GM23338 (cell line): Measurements from ENCODE around the gene NEDD4. TPM values are rescaled to one million over a fixed set of nuclear protein-coding genes. Genes with fewer than 3 reads are reported as not detected.

Source experiments
- ATAC-seq: fragments of 200-7000 bp; cut with Tn5 transposase; 3 replicates; pipeline ENCODE4 v1.9.1; 2020
- DNase-seq: peaks from one replicate; pipeline ENCODE4 v3.0.0-alpha.2; 2015; ENCODE audit warnings: low spot score
- H2AFZ ChIP-seq: fragments of 200-600 bp; sonication (generic); 2 replicates; pipeline ENCODE4 v1.8.0; 2016; ENCODE audit warnings: antibody characterized with exemption, mild to moderate bottlenecking, moderate library complexity
- H3F3A ChIP-seq: fragments of 200-600 bp; sonication (generic); replicated peaks from 2 replicates; pipeline ENCODE4 v1.8.0; 2017; ENCODE audit warnings: antibody characterized with exemption, mixed run types, low read depth
- H3K27ac ChIP-seq: fragments of 200-600 bp; sonication (generic); 2 replicates; pipeline ENCODE4 v1.6.1; 2016; ENCODE audit warnings: low read depth
- H3K27me3 ChIP-seq: fragments of 200-600 bp; sonication (generic); 2 replicates; pipeline ENCODE4 v1.8.0; 2016; ENCODE audit warnings: mild to moderate bottlenecking, mixed run types, moderate library complexity; ENCODE audit not compliant: insufficient read depth
- H3K36me3 ChIP-seq: fragments of 200-600 bp; sonication (generic); 2 replicates; pipeline ENCODE4 v1.8.0; 2016; ENCODE audit warnings: mild to moderate bottlenecking; ENCODE audit not compliant: insufficient read depth
- H3K4me1 ChIP-seq: fragments of 200-600 bp; sonication (generic); 2 replicates; pipeline ENCODE4 v1.8.0; 2016; ENCODE audit warnings: mild to moderate bottlenecking, moderate library complexity; ENCODE audit not compliant: insufficient read depth
- H3K4me2 ChIP-seq: fragments of 200-600 bp; sonication (generic); 2 replicates; pipeline ENCODE4 v1.7.1; 2017; ENCODE audit warnings: mixed run types
- H3K4me3 ChIP-seq: fragments of 200-600 bp; sonication (generic); 2 replicates; pipeline ENCODE4 v1.6.1; 2016; ENCODE audit warnings: mixed run types
- H3K79me2 ChIP-seq: fragments of 200-600 bp; sonication (generic); replicated peaks from 2 replicates; pipeline ENCODE4 v1.8.0; 2017; ENCODE audit warnings: mild to moderate bottlenecking; ENCODE audit not compliant: insufficient read depth
- H3K9me2 ChIP-seq: fragments of 200-600 bp; sonication (generic); 2 replicates; pipeline ENCODE4 v1.8.0; 2017; ENCODE audit not compliant: insufficient read depth
- H4K20me1 ChIP-seq: fragments of 200-600 bp; sonication (generic); replicated peaks from 2 replicates; pipeline ENCODE4 v1.8.0; 2017; ENCODE audit warnings: mild to moderate bottlenecking; ENCODE audit not compliant: insufficient read depth
- H3K27ac Mint-ChIP-seq: 2 replicates; pipeline ENCODE4 v1.8.0; 2020; ENCODE audit warnings: inconsistent platforms, mild to moderate bottlenecking, moderate library complexity, mixed read lengths
- H3K27me3 Mint-ChIP-seq: 3 replicates; pipeline ENCODE4 v1.8.0; 2022; ENCODE audit warnings: low read depth, mild to moderate bottlenecking, moderate library complexity, mixed read lengths, inconsistent platforms; ENCODE audit not compliant: insufficient read depth, poor library complexity
- H3K36me3 Mint-ChIP-seq: 3 replicates; pipeline ENCODE4 v1.8.0; 2021; ENCODE audit warnings: low read depth, mild to moderate bottlenecking, inconsistent platforms, moderate library complexity, mixed read lengths
- H3K4me1 Mint-ChIP-seq: 3 replicates; pipeline ENCODE4 v1.8.0; 2020; ENCODE audit warnings: mild to moderate bottlenecking, inconsistent platforms, mixed read lengths
- H3K4me3 Mint-ChIP-seq: 3 replicates; pipeline ENCODE4 v1.8.0; 2021; ENCODE audit warnings: moderate library complexity, mild to moderate bottlenecking, inconsistent platforms, mixed read lengths
- H3K9me3 Mint-ChIP-seq: 3 replicates; pipeline ENCODE4 v1.8.0; 2020; ENCODE audit warnings: moderate library complexity, mild to moderate bottlenecking, inconsistent platforms, mixed read lengths
- CREB1 ChIP-seq: fragments of 250-450 bp; sonication (Bioruptor Pico); IDR thresholded peaks from 2 replicates; pipeline ENCODE4 v1.5.0; 2020; ENCODE audit warnings: low read depth, mild to moderate bottlenecking, moderate library complexity
- CTCF ChIP-seq, 2 experiments: fragments of 200-600 bp in 1 of 2; sonication (generic) in 1 of 2; conservative IDR thresholded peaks; 2 replicates each; pipeline versions ENCODE4 v1.5.1 to v1.6.1; 2016 to 2017; ENCODE audit warnings: antibody characterized with exemption in 2 of 2, low read depth in 2 of 2, mild to moderate bottlenecking in 2 of 2, moderate library complexity in 1 of 2
- EZH2 ChIP-seq: fragments of 200-600 bp; sonication (generic); IDR thresholded peaks from one replicate; pipeline ENCODE4 v1.8.0; 2017; ENCODE audit warnings: antibody characterized with exemption, mild to moderate bottlenecking, low read depth; ENCODE audit not compliant: unreplicated experiment
- JUNB ChIP-seq: IDR thresholded peaks from one replicate; pipeline ENCODE4 v1.6.1; 2016; ENCODE audit warnings: antibody characterized with exemption; ENCODE audit not compliant: unreplicated experiment
- NANOG ChIP-seq: IDR thresholded peaks from 2 replicates; pipeline ENCODE4 v1.6.1; 2016; ENCODE audit warnings: antibody characterized with exemption, borderline replicate concordance
- ZNF114 ChIP-seq: fragments of 250-450 bp; sonication (Bioruptor Pico); IDR thresholded peaks from 2 replicates; pipeline ENCODE4 v1.5.0; 2020; ENCODE audit warnings: mild to moderate bottlenecking, moderate library complexity
- ZNF331 ChIP-seq: fragments of 250-450 bp; sonication (Bioruptor Pico); IDR thresholded peaks from 2 replicates; pipeline ENCODE4 v1.5.0; 2020; ENCODE audit warnings: low read depth, mild to moderate bottlenecking, moderate library complexity
- polyA plus RNA-seq: library from polyadenylated mRNA; unstranded; fragments of >200 nt; fragmentation: Nextera tagmentation; extraction: Ambion mirVana; gene quantifications from 2 replicates; pipeline ENCODE4 v1.2.1, GENCODE V29; 2016
- total RNA-seq: library from RNA; depleted of rRNA; stranded (reverse); fragments of >200 nt; shearing (Covaris generic); gene quantifications from 2 replicates; pipeline ENCODE4 v1.2.3, GENCODE V29; 2014
- TF ChIP-seq, protein P1 (sequence below): IDR thresholded peaks from 2 replicates; pipeline ENCODE4 v1.6.1; 2016; ENCODE audit warnings: antibody characterized with exemption
- TF ChIP-seq, protein P2 (sequence below): IDR thresholded peaks from one replicate; pipeline ENCODE4 v1.6.1; 2018; ENCODE audit warnings: antibody characterized with exemption; ENCODE audit not compliant: unreplicated experiment

Gene NEDD4
- total and polyA plus RNA-seq, 2 experiments from 2014 or later, result 2.1 to 7.2 TPM

- Histone ChIP-seq H3K4me3 (no peak overlapping the region), H3K4me1 (no peaks in the 10 kb centered on the region), H4K20me1 (no peaks in the 10 kb centered on the region), H3K79me2 (no peaks in the 10 kb centered on the region), H3K36me3 (no peaks in the 10 kb centered on the region), H2AFZ (no peak overlapping the region), H3K4me2 (no peak overlapping the region), H3F3A (no peaks in the 10 kb centered on the region), H3K27ac (no peak overlapping the region), H3K9me2 (no peaks in the 10 kb centered on the region), H3K27me3 (no peaks in the 10 kb centered on the region)
- Mint-ChIP-seq H3K36me3 (no peaks in the 10 kb centered on the region), H3K27ac (no peak overlapping the region), H3K9me3 (no peaks in the 10 kb centered on the region), H3K4me3 (no peak overlapping the region), H3K4me1 (peaks cover 4% of the 10 kb centered on the region; the same call in 2 of the 3 replicates), H3K27me3 (no peaks in the 10 kb centered on the region)
- no peak for DNase-seq
- no peak for ATAC-seq
- TF ChIP-seq ZNF114 (CRISPR knock-in tag) (no peak), CTCF (conservative IDR thresholded peaks at IDR 0.05; ENCODE audit: low read depth in 2 of 2) (no peak), ZNF331 (CRISPR knock-in tag) (no peak), NANOG (no peak), CREB1 (CRISPR knock-in tag) (no peak), EZH2 (no peak), JUNB (no peak)
- TF ChIP-seq, protein P1, sequence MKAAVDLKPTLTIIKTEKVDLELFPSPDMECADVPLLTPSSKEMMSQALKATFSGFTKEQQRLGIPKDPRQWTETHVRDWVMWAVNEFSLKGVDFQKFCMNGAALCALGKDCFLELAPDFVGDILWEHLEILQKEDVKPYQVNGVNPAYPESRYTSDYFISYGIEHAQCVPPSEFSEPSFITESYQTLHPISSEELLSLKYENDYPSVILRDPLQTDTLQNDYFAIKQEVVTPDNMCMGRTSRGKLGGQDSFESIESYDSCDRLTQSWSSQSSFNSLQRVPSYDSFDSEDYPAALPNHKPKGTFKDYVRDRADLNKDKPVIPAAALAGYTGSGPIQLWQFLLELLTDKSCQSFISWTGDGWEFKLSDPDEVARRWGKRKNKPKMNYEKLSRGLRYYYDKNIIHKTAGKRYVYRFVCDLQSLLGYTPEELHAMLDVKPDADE, result no peak
- TF ChIP-seq, protein P2, sequence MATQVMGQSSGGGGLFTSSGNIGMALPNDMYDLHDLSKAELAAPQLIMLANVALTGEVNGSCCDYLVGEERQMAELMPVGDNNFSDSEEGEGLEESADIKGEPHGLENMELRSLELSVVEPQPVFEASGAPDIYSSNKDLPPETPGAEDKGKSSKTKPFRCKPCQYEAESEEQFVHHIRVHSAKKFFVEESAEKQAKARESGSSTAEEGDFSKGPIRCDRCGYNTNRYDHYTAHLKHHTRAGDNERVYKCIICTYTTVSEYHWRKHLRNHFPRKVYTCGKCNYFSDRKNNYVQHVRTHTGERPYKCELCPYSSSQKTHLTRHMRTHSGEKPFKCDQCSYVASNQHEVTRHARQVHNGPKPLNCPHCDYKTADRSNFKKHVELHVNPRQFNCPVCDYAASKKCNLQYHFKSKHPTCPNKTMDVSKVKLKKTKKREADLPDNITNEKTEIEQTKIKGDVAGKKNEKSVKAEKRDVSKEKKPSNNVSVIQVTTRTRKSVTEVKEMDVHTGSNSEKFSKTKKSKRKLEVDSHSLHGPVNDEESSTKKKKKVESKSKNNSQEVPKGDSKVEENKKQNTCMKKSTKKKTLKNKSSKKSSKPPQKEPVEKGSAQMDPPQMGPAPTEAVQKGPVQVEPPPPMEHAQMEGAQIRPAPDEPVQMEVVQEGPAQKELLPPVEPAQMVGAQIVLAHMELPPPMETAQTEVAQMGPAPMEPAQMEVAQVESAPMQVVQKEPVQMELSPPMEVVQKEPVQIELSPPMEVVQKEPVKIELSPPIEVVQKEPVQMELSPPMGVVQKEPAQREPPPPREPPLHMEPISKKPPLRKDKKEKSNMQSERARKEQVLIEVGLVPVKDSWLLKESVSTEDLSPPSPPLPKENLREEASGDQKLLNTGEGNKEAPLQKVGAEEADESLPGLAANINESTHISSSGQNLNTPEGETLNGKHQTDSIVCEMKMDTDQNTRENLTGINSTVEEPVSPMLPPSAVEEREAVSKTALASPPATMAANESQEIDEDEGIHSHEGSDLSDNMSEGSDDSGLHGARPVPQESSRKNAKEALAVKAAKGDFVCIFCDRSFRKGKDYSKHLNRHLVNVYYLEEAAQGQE, result no peak
Observed at GRCh38 chr15:55915876-55916567, 77.4 kb downstream of the NEDD4 start.
